DMS 273 (cell line): ENCODE data around the gene PPTC7.
A peak's percentile ranks its signal among the peaks of the same experiment; 100 is the strongest.
"Not testable (repeated sequence)": the region's sequence is repeated elsewhere in the genome, so short reads cannot be mapped to it uniquely, and the experiment has no call there.

Experiments used
- DNase-seq: peaks from one replicate; lab custom pipeline; 2025; ENCODE audit not compliant: unreplicated experiment; lab: John Stamatoyannopoulos, UW

The PPTC7 gene, protein sequence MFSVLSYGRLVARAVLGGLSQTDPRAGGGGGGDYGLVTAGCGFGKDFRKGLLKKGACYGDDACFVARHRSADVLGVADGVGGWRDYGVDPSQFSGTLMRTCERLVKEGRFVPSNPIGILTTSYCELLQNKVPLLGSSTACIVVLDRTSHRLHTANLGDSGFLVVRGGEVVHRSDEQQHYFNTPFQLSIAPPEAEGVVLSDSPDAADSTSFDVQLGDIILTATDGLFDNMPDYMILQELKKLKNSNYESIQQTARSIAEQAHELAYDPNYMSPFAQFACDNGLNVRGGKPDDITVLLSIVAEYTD

DNA sequence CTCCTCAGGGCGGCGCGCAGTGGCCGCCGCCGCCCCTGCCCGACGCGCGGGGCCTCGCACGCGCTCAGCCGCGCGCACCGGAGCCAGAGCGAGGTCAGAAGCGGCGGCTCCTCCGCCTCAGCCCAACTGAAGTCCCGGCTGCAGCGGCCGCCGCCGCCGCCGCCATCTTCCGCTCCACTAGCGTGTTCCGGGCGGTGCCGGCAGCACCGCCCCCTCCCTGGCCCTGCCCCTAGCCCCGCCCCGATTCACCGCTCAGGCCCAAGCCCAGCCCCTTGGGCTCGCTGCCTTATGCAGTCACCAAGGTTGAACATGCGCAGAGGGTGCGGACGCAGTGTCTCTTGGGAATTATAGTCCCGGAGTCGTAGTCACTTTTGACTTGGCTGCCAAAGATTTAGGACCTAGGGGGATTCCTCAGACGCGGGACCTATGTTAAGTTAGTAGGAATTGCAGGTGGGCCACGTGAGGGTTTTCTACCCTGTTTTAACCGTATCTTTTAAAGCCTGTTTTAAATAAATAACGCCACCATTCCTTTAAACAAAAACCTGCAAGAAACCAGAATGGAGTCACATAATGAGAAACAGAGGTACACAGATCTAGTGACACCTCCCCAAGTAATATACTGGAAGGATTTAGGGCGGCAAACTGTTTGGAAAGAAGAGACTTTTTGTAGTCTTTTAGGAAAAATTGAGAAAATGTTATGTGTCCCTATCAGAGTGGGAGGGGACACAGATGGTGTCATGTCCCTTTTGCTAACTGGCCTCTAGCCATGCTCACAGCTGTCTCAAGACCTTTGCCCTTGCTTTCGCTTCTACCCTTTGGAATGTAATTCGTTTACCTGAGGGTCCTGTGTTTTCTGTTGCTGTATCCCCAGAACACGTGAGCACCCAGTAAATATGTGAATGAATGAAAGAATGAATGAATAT is at the start of gene PPTC7:
TSS of gene PPTC7 (minus strand) at position 182 of the 923 bp plus-strand sequence. CDS start 287 bp downstream, outside the sequence.
- peak; percentile 96 for DNase-seq

DNA sequence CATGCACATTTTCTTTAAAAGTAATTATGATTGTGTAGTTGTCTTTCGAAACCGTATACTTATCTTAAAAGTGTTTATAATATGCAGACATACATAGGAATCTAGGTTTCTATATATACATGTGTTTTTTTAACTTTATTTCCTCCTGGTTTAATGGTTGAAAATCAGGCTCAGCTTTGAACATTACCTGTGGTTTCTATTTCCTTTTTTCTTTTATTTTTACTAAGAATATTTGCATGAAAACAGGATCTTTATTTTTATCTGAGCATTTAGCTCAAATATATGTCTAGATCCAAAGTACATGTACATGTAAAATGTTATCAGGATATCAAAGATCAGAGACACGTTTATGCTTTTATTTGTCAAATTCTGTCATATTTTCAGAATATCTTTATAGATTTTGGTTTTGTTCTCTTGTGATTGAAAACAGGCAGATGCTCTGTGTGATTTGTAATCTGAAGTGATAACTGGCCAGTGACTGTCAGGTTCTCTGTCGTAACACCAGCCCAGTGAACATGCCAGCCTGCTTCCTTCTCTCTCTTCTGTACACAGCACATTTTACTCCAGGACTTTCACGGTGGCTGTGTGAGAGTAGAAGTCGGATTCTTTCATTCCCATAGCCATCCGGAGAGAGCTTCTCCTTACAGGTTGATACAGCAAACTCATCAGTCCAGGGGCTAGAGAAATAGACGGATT is 44.5 kb upstream of the PPTC7 start:
- no peak for DNase-seq

DNA sequence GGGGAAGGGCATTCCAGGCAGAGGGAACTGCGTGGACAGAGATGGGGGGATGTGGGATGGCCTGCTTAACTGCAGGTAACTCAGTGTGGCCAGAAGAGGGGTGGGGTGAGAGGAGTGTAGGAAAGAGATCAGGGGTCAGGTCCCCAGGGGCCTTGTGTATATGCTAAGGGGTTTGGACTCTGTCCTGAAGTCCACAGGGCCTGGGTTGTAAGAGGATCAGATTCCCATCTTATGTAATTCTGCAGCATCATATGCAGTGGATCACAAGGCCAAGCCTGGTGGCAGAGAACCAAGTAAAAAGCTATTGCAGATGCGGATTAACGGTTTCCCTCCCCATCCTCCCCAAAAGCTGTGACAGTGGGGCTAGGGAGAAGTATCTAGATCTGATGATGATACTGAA is 39.5 kb upstream of the PPTC7 start:
- no peak for DNase-seq

DNA sequence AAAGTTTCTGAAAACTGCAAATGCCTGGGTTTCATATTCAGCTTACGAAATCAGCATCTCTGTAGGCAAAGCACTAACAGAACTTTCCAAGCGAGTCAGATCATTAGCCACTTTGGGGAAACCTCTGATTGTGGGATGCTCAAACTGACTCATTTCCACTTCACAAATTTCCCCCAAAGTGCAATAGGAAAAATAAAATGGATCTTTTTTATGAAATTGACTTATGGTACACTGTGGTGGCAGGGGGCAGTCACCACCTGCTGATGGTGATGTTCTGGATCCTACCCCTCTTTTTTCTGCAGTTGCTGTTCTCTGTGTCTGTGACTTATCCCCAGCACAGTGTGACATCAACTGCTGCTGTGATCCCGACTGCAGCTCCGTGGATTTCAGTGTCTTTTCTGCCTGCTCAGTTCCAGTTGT is 36.4 kb upstream of the PPTC7 start:
- DNase-seq: no peak

DNA sequence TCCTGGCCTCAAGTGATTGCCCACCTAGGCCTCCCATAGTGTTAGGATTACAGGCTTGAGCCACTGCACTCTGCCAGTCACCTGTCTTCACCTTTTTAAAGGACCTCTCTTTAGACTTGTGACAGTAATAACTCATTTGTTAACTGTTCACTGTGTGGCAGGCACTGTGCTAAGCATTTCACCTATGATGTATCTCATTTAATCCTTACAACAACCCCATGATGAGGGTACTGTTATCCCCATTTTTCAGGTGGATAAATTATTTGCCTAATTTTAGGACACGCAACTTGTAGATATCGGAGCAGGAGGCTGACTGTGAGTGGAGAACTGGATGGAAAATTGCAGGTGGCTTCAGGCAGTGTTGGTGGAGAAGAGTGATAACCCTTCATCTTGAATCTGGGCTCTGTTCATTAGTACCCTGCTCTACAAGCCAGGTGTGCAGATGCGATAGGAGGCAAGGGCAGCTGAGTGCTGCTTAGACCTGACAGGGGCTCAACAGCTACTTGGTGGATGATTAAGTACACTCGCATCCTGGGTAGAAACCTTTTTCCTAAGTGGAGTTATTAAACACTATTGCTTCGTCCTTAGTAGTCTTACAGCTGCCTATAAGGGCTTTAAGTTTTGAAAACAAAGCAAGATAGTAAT is 33.5 kb upstream of the PPTC7 start:
- no peak for DNase-seq

DNA sequence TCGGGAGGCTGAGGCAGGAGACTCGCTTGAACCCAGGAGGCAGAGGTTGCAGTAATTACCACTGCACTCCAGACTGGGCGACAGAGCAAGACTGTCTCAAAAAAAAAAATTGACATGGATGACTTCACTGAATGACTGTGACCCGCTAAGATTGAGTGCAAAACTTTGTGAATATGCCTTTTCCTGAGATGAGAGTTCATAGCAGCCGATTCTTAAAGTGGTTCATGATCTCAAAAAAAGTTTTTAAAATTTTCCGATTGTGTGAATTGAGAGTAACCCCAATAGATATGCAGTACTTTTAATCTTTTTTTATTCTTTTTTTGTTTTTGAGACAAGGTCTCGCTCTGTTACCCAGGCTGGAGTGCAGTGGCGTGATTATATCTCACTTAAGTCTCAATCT is 32.1 kb upstream of the PPTC7 start:
- no peak for DNase-seq

DNA sequence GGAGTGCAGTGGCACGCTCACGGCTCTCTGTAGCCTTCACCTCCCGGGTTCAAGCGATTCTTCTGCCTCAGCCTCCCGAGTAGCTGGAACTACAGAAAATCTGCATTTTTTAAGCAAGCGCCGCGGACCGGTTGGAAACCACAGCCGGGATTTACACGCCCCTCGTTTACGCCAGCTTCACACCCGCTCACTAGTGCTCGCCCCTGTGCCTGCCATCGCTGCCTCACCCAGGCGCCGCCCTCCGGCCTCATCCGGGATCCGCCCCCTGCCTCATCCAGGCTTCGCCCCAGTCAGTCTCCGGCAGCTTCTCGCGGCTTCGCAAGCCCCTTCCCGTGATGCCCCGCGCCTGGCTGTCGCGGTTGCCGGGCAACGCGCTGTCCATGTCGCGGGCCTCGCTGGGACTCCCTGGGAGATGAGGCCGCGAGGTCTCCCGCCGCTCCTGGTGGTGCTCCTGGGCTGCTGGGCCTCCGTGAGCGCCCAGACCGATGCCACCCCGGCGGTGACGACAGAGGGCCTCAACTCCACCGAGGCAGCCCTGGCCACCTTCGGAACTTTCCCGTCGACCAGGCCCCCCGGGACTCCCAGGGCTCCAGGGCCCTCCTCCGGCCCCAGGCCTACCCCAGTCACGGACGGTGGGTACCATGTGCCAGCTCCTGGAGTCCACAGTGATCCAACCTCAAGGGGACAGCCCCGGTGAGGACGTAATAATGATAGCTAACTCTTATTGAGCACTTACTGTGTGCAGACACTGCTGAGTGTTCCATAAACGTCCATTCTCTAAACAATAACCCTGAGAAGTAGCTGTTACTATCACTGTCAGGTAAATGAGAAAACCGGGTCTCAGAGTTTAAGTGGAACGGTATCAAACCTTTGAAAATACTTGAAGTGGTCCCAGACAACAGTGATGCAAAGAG is 30.9 kb upstream of the PPTC7 start, which contains the start of gene TCTN1:
TSS of gene TCTN1 (plus strand) at position 359 of the 914 bp plus-strand sequence. CDS start at position 413, 54 bp downstream.
- peak; percentile 94 for DNase-seq

DNA sequence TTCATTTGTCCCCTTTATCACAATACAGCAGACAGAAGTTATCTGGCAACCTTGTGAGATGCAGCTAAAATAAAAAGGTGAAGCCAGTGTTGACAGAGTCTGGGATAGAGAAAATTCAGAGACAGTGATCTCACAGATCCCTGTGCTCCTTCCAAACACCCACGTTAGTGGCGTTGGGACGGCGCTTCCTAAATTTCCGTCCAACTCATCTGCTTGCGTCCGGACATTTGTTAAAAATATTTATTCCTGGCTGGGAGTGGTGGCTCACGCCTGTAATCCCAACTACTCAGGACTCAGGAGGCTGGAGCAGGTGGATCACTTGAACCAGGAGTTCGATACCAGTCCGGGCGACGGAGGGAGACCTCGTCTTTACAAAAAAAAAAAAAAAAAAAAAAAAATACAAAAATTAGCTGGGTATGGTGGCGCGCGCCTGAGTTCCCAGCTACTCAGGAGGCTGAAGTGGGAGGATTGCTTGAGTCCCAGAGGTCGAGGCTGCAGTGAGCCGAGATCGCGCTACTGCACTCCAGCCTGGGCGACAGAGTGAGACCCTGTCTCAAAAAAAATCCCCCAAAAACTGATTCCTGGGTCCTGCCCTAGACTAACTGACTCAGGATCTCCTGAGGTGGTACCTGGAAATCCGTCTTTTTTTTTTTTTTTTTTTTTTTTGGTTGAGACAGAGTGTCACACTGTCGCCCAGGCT is 30.1 kb upstream of the PPTC7 start:
- DNase-seq: no peak

DNA sequence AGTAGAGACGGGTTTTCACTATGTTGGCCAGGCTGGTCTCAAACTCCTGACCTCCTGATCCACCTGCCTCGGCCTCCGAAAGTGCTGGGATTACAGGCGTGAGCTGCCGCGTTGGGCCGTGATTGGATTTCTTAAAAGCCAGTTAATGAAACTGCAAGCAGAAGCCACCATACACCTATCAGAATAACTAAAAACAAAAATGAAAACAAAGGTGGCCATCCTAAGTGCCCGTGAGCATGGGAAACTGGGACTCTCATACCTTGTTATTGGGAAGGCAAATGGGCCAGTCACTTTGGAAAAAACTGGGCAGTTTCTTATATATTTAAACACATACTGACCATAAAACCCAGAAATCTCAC is 23.1 kb upstream of the PPTC7 start:
- no peak for DNase-seq

DNA sequence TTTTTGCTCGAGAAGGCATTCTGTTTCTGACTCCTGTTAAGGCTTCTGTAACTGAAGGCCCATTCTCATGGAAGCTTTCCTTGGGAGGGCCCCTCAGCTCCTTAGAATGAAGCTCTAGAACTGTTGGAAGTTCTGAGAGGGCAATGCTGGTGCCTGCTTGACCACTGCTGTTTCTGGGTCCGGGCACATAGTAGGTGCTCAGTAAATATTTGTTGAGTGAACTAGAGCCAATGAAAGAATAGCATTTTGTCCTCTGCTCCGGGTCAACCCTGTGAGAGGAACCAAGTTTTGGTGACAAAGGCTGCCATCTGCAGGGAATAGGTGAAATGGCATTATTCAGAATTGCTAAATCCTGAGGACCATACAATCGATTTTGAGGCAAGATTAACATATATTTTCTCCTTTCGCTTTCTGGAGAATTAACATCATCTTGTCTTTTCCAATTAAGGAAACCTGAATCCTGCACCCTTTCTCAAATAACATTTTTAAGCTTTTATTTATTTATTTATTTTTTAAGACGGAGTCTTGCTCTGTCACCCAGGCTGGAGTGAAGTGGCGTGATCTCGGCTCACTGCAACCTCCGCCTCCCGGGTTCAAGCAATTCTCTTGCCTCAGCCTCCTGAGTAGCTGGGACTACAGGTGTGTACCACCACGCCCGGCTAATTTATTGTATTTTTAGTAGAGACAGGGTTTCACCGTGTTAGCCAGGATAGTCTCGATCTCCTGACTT is 19.1 kb upstream of the PPTC7 start:
- peak; percentile 68 for DNase-seq

DNA sequence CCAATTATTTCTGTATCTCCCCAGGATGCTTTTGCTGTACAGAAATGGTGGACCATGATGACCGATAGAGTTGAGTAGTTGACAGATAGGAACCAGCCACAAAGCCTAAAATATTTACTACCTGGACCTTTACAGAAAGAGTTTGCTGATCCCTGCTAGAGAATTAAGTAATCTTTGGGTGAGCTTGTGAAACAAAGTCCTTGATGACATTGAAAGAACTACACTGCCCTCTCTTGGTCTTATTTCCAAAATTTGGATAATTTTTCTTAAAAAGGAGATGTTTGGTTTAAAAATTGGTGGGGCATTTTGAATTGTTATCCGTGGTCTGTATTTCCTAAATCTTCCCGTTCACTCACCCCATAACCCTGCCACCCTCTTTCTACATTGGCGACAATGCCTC is 17.1 kb upstream of the PPTC7 start:
- DNase-seq: peak; percentile 65

DNA sequence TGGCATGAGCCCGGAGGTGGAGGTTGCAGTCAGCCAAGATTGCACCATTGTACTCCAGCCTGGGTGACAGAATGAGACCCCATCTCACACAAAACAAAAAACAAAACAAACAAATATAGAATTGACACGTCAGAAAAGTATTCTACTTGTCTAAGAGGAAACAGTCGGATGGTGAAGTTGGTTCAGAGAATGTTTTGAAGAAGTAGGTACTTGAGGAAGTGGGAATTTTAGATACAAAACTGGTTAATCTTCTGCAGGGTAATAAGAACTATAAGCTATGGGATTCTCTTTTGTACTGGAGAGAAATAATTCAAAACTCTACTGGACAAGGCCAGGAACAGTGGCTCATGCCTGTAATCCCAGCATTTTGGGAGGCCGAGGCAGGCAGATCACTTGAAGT is 16.2 kb upstream of the PPTC7 start:
- DNase-seq: no peak

DNA sequence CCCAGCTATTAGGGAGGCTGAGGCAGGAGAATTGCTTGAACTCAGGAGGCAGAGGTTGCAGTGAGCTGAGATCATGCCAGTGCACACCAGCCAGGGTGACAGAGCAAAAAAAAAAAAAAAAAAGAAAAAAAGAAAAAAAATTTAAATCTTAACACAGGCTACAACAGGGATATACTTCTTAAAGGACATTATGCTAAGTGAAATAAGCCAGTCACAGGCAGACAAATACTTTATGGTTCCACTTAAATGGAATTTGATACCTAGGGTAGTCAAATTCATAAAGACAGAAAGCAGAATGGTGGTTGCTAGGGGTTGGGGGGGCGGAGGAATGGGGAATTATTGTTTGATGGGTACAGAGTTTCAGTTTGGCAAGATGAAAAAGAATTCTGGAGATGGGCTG is 14.8 kb upstream of the PPTC7 start:
- no peak for DNase-seq

DNA sequence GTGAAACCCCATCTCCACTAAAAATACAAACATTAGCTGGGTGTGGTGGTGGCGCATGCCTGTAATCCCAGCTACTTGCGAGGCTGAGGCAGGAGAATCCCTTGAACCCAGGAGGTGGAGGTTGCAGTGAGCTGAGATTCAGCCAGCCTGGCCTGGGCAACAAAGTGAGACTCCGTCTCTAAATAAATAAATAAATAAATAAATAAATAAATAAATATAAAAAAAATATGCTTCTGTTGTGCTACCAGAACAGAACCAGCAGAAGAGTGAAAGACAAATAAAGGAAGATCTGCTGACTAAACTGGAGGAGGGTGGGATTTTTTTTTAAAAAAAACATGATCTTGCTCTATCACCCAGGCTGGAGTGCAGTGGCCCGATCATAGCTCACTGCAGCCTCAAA is 9.8 kb upstream of the PPTC7 start:
- DNase-seq: not testable (repeated sequence)

DNA sequence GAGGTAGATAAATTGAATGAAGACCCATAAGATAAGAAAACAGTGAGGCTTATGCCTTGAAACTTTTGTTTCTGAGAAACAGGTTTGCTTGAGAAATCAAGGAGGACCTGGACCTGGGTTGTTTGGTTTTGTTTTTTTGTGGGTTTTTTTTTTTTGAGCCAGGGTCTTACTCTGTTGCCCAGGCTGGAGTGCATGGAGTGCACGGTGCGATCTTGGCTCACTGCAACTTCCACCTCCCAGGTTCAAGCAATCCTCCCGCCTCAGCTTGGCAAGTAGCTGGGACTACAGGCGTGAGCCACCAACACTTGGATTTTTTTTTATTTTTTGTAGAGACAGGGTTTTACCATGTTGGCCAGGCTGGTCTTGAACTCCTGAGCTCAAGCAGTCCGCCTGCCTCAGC is 9.0 kb upstream of the PPTC7 start:
- DNase-seq: no peak

DNA sequence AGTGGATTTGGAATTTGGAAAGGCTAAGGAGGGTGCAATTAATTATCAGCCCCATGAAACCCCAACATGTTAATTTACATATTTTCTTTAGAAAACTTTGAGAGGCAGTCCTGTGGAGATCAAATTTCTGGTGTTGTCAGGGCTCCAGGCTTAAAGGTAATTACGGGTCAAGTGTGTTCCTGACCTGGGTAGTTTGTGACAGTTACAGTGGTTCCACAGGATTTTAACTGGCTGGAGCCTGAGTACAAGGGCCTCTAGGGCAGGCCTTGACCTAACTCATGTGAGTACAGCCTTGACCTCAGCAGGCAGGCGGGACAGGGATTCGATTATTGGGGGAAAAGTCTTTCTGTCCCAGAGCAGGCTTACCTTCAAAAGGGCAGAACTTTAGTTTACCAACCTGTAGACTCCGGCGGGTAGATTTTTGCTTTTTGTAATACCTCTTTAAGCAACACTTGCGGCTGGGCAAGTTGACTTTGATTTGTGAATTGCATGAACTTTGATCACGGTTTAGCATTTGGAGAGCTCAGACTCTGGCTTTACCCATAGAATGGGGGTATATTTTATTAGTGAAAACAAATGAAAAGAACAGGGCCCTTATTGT is 8.4 kb upstream of the PPTC7 start:
- peak; percentile 24 for DNase-seq

DNA sequence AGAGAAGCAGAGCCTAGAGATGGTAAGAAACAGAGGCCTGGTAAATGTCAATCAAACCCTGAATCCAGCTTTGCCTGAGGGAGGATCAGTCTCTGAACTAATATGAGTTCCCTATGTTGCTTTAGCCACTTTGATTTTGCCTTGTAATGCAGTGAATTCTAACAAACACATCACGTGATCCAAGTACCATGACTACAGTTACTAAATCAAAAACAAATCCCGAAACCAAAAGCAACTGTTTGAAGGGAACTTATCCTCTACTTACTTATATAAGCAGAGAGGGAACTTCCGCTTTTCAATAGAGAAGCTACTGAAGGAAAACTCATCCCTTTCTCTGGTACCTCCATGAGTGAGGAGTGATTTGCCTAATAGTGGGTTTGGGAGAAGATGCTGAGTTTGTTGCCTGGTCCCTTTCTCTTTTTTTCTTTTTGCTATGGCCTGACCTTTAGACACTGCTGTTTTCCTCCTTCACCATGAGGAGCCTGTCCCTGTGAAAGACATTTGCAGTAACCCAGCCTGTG is 7.7 kb upstream of the PPTC7 start:
- DNase-seq: peak; percentile 15

DNA sequence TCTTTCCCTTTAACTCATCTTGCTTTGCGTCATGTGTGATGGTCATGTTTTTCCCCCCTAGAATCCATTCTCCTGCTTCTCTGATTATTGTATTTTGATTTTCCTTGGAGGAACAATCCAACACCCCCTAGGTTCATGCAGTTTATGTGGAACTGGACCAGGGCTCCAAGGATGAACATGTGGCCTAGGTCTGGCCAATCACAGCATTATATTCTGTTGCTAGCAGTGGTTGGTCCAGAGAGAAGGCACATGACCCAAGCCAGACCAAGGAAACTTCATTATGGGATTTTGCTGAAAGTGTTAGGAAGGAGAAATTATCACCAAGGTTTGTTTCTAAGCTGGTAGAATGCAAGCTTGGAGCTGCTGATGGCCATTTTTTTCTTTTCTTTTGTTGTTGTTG is 6.9 kb upstream of the PPTC7 start:
- DNase-seq: no peak
